IMR-90 (cell line): ENCODE data around the gene GORASP1.

Experiments used
- POLR2A ChIP-seq: IDR thresholded peaks from 2 replicates; pipeline ENCODE4 v1.6.1; 2012; ENCODE audit warnings: mild to moderate bottlenecking, low read depth, low read length
- TF ChIP-seq, protein P1 (sequence below): fragments of 150-350 bp; IDR thresholded peaks from 2 replicates; pipeline ENCODE4 v1.6.1; 2016; ENCODE audit warnings: low read depth, mild to moderate bottlenecking, low read length, moderate library complexity, borderline replicate concordance

DNA sequence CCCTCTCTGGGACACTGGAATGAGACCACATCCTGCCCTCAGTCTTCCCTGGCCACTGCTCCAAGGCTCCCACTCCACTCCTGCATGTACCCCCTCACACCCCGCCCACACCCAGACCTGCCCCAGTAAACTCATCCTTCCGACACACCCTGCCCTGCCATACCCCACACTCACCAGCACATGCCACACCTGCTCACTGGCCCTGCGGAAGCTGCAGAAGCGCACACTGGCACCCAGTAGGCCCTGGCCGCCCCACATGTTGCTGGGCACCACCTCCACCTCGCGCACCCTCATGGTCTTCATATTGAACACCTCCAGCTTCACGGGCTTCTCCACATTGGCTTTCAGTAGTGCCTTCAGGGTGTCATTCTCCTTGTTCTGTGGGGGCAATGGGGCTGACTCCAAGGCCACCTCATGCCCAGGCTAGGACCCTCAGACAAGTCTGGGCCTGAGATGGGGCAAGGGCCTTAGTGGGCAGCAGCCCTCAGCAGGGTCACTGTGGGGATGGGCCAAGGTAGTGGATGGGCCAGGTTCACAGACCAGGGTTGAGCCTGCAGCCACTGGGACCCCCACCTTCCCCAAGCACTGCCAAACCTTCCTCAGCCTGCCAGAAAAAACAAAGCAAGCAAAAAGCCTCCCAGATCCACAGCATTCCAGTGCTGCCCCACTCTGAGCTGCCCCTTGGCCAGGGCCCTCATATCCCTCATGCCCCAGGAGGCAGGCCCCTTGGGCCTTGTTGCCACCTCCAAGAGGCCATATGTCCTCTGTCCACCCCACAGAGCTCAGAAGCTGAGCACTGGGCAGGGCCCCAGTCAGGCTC lies 4.7 kb downstream of the GORASP1 start:
- TF ChIP-seq POLR2A, result no peak
- TF ChIP-seq, protein P1, sequence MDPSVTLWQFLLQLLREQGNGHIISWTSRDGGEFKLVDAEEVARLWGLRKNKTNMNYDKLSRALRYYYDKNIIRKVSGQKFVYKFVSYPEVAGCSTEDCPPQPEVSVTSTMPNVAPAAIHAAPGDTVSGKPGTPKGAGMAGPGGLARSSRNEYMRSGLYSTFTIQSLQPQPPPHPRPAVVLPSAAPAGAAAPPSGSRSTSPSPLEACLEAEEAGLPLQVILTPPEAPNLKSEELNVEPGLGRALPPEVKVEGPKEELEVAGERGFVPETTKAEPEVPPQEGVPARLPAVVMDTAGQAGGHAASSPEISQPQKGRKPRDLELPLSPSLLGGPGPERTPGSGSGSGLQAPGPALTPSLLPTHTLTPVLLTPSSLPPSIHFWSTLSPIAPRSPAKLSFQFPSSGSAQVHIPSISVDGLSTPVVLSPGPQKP, result no peak
